ENCODE results near the gene C10orf62. TPM values are rescaled to one million over a fixed set of nuclear protein-coding genes. Genes with fewer than 3 reads are reported as not detected.

The C10orf62 gene
- polyA plus RNA-seq, 1 donor (not counting 4 experiments of a cell fraction or from before 2014, with no cell fraction given): not detected

DNA sequence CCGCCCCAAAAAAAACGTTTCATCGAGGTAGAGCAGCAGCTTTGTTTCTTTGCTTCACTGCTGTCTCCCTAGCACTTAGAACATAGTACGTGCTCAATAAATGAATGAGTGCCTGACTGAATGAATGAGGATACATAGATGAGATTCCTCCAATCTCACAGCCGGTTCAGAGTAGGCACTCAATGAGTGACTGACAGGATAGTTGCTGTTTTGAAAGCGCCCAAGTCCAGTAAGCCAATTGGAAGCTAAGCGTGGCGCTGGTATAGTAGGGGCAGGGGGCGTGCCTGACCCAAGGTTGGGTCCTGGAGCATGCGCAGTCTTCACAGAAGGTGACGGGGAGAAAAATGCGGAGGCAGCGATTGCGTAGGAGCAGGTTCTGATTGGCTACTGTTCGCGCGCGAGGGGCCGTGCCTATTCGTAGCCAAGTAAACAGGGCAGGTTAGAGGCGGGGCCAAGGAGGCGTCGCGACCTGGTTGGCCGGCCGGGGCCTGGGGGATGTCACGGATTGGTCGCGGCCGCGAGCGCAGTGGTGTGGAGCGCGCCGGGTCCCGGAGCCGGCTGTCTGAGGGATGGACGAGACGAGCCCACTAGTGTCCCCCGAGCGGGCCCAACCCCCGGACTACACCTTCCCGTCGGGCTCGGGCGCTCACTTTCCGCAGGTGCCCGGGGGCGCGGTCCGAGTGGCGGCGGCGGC lies 50.8 kb downstream of the C10orf62 start, which contains the start of gene PI4K2A:
Gene PI4K2A (plus strand): TSS at position 498 of the 694 bp plus-strand sequence. CDS start 72 bp downstream, at position 570.
- no peaks in the 10 kb centered on the region for H3K27me3 ChIP-seq (ENCODE audit: control insufficient read depth, extremely low read depth, insufficient read depth, low read length)
- H3K27ac ChIP-seq (ENCODE audit: control insufficient read depth, insufficient read depth, low read length): peak within 1 kb of the TSS; percentile 80
- peak within 1 kb of the TSS; percentile 85 for H2AFZ ChIP-seq (ENCODE audit: control insufficient read depth, low read length)
- H3K9me3 ChIP-seq (ENCODE audit: control insufficient read depth, low read depth, low read length): no peaks in the 10 kb centered on the region
- FAIRE-seq (peak; percentile 89), DNase-seq (ENCODE audit: low read depth, low spot score) (peak; percentile 97)
- H3K79me2 ChIP-seq (ENCODE audit: control insufficient read depth, insufficient read depth, low read length): peaks cover 45% of the 10 kb centered on the region
- peak within 1 kb of the TSS; percentile 94 for H3K4me2 ChIP-seq (ENCODE audit: control insufficient read depth, extremely low read depth, insufficient read depth, low read depth, low read length)
- H3K4me1 ChIP-seq (ENCODE audit: control insufficient read depth, extremely low read depth, insufficient read depth, low read length): peaks cover 5% of the 10 kb centered on the region
- TF ChIP-seq, protein P1, sequence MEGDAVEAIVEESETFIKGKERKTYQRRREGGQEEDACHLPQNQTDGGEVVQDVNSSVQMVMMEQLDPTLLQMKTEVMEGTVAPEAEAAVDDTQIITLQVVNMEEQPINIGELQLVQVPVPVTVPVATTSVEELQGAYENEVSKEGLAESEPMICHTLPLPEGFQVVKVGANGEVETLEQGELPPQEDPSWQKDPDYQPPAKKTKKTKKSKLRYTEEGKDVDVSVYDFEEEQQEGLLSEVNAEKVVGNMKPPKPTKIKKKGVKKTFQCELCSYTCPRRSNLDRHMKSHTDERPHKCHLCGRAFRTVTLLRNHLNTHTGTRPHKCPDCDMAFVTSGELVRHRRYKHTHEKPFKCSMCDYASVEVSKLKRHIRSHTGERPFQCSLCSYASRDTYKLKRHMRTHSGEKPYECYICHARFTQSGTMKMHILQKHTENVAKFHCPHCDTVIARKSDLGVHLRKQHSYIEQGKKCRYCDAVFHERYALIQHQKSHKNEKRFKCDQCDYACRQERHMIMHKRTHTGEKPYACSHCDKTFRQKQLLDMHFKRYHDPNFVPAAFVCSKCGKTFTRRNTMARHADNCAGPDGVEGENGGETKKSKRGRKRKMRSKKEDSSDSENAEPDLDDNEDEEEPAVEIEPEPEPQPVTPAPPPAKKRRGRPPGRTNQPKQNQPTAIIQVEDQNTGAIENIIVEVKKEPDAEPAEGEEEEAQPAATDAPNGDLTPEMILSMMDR (optimal IDR thresholded peaks at IDR 0.05 in 1 of 3, IDR thresholded peaks at IDR 0.05 in 1 of 3, conservative IDR thresholded peaks at IDR 0.05 in 1 of 3; ENCODE audit: extremely low read depth in 1 of 3, insufficient read depth in 2 of 3, low read length in 3 of 3): no peak
- TF ChIP-seq EZH2 (IDR thresholded peaks at IDR 0.05; ENCODE audit: low read length): no peak
- peaks cover 4 to 17% of the 10 kb centered on the region in 2 experiments for H3K36me3 ChIP-seq (ENCODE audit: control insufficient read depth in 2 of 2, extremely low read depth in 1 of 2, insufficient read depth in 2 of 2, low read length in 2 of 2)
- dilution Hi-C loops (cut with MboI; ENCODE audit: extremely low pct_ligation_motif_present, low sequenced_read_pairs): no loop called here
- H4K20me1 ChIP-seq (ENCODE audit: control insufficient read depth, extremely low read depth, insufficient read depth, low read length): no peaks in the 10 kb centered on the region
- peak within 1 kb of the TSS; percentile 89 for H3K9ac ChIP-seq (ENCODE audit: control insufficient read depth, extremely low read depth, insufficient read depth, low read length)
- H3K9me1 ChIP-seq (ENCODE audit: control insufficient read depth, extremely low read depth, insufficient read depth, low read length): no peaks in the 10 kb centered on the region
- peak within 1 kb of the TSS; percentile 88 to 94 (median 89) for H3K4me3 ChIP-seq (ENCODE audit: control insufficient read depth in 2 of 3, extremely low read depth in 1 of 3, insufficient read depth in 2 of 3, low read depth in 1 of 3, low read length in 3 of 3)

Other genes starting within 250 kb of the C10orf62 start
- 11.1 to 17.5 TPM (median 14.8 TPM) in 3 replicates for gene RRP12, start 188.4 kb upstream of the C10orf62 start, polyA plus RNA-seq
- gene PGAM1, start 163.5 kb upstream of the C10orf62 start, polyA plus RNA-seq: 602 to 706 TPM (median 624 TPM) in 3 replicates
- 40.9 to 45.7 TPM (median 42.9 TPM) in 3 replicates for gene EXOSC1, start 143.7 kb upstream of the C10orf62 start, polyA plus RNA-seq
- 63.3 to 77.6 TPM (median 67.8 TPM) in 3 replicates for gene ZDHHC16, start 143.5 kb upstream of the C10orf62 start, polyA plus RNA-seq
- gene MMS19, start 91.3 kb upstream of the C10orf62 start, polyA plus RNA-seq: 72.5 to 74.8 TPM (median 74.4 TPM) in 3 replicates
- 12.0 to 20.5 TPM (median 19.3 TPM) in 3 replicates for gene UBTD1, start 90.8 kb upstream of the C10orf62 start, polyA plus RNA-seq
- 0.18 to 0.67 TPM (median 0.38 TPM) in 3 replicates for gene ANKRD2, start 16.9 kb upstream of the C10orf62 start, polyA plus RNA-seq
- gene HOGA1, start 5.3 kb upstream of the C10orf62 start, polyA plus RNA-seq: 0.49 to 1.0 TPM (median 0.89 TPM) in 3 replicates
- 9.1 to 12.6 TPM (median 10.3 TPM) in 3 replicates for gene MORN4, start 43.8 kb downstream of the C10orf62 start, polyA plus RNA-seq
- gene PI4K2A, start 51.0 kb downstream of the C10orf62 start, polyA plus RNA-seq: 51.3 to 73.3 TPM (median 63.8 TPM) in 3 replicates
- gene AVPI1, start 97.5 kb downstream of the C10orf62 start, polyA plus RNA-seq: 22.3 to 83.2 TPM (median 48.8 TPM) in 3 replicates
- gene MARVELD1, start 124.0 kb downstream of the C10orf62 start, polyA plus RNA-seq: 24.0 to 85.1 TPM (median 39.7 TPM) in 3 replicates
- gene ZFYVE27, start 147.4 kb downstream of the C10orf62 start, polyA plus RNA-seq: 14.2 to 23.2 TPM (median 14.3 TPM) in 3 replicates
- gene SFRP5, start 182.3 kb downstream of the C10orf62 start, polyA plus RNA-seq: not detected in 3 replicates

Measured in keratinocyte (primary cell).